Measurements from ENCODE around the gene POLR3E. TPM values are rescaled to one million over a fixed set of nuclear protein-coding genes. Genes with fewer than 3 reads are reported as not detected.

Gene POLR3E
- total and polyA plus RNA-seq, 2 donors (not counting 3 experiments of a cell fraction or from before 2014, with no cell fraction given), result 48.3 to 62.2 TPM

GRCh38 chr16:22360963-22361659, 63.9 kb downstream of the POLR3E start:
- peaks cover 78% of the 10 kb centered on the region for H3K79me2 ChIP-seq (ENCODE audit: control insufficient read depth, insufficient read depth, low read length)
- POLR2A ChIA-PET, result no interaction called here
- H3K36me3 ChIP-seq (ENCODE audit: control insufficient read depth in 2 of 2, extremely low read depth in 1 of 2, insufficient read depth in 2 of 2, low read length in 2 of 2), result peaks cover 15 to 33% of the 10 kb centered on the region in 2 experiments
- TF ChIP-seq MYC (IDR thresholded peaks at IDR 0.05; ENCODE audit: low read depth, low read length), result no peak
- no peak for TF ChIP-seq POLR2AphosphoS5 (IDR thresholded peaks at IDR 0.05; ENCODE audit: insufficient read depth, low read depth, low read length)
- TF ChIP-seq FOS (IDR thresholded peaks at IDR 0.05; ENCODE audit: borderline replicate concordance, insufficient read depth, low read length), result no peak
- TF ChIP-seq POLR2A (IDR thresholded peaks at IDR 0.05; ENCODE audit: low read depth, low read length), result no peak
- TF ChIP-seq EZH2 (IDR thresholded peaks at IDR 0.05; ENCODE audit: borderline replicate concordance, low read depth, low read length, severe bottlenecking), result no peak
- no peak for TF ChIP-seq GATA2 (IDR thresholded peaks at IDR 0.05; ENCODE audit: insufficient read depth, insufficient read length, low read depth, low read length)
- TF ChIP-seq MAX (IDR thresholded peaks at IDR 0.05; ENCODE audit: insufficient read depth, insufficient read length), result no peak
- TF ChIP-seq CTCF (IDR thresholded peaks at IDR 0.05; ENCODE audit: extremely low read depth in 1 of 2, insufficient read depth in 1 of 2, low read depth in 1 of 2, low read length in 2 of 2), result no peak
- TF ChIP-seq JUN (IDR thresholded peaks at IDR 0.05; ENCODE audit: borderline replicate concordance, insufficient read depth, insufficient read length, low read depth), result no peak
- H3K9me3 ChIP-seq (replicated peaks; ENCODE audit: control insufficient read depth, insufficient read depth, low read length), result no peaks in the 10 kb centered on the region
- H3K4me1 ChIP-seq (ENCODE audit: control insufficient read depth, extremely low read depth, insufficient read depth, low read length), result peaks cover 12% of the 10 kb centered on the region
- intact Hi-C loops (cut with micrococcal nuclease), result no loop called here
- H3K9me1 ChIP-seq (replicated peaks; ENCODE audit: control insufficient read depth, extremely low read depth, insufficient read depth, low read length), result peaks cover 2% of the 10 kb centered on the region
- dilution Hi-C loops (cut with MboI; ENCODE audit: extremely low pct_ligation_motif_present, low sequenced_read_pairs), result no loop called here
- H3K4me3 ChIP-seq (replicated peaks in 1 of 3; ENCODE audit: insufficient read depth in 1 of 3, low read depth in 1 of 3, low read length in 3 of 3), result no peak overlapping the region
- CTCF ChIA-PET, result interaction anchor here (1.0 to 1.5 kb wide), 2 partner anchors 12 to 15 kb away, joined by 3 read pairs; no protein-coding TSS in a partner anchor
- no peak for FAIRE-seq
- no peak overlapping the region for H2AFZ ChIP-seq (ENCODE audit: low read depth, low read length)
- H3K9ac ChIP-seq (replicated peaks; ENCODE audit: extremely low read depth, insufficient read depth, low read length), result no peak overlapping the region
- no TSS peak for BruUV-seq (replicated peaks)
- H4K20me1 ChIP-seq (replicated peaks; ENCODE audit: control insufficient read depth, extremely low read depth, insufficient read depth, low read length), result peaks cover 5% of the 10 kb centered on the region
- no peak for DNase-seq (ENCODE audit: low read depth, low spot score)
- H3K27ac ChIP-seq (ENCODE audit: insufficient read depth, low read depth, low read length), result no peak overlapping the region
- no peak overlapping the region for H3K4me2 ChIP-seq (ENCODE audit: insufficient read depth, low read length)
- H3K27me3 ChIP-seq (ENCODE audit: control insufficient read depth in 2 of 2, insufficient read depth in 2 of 2, low read length in 2 of 2), result no peaks in the 10 kb centered on the region
